NCI-H1436 (cell line): ENCODE measurements around the gene WASL.
"Not testable (repeated sequence)": the region's sequence is repeated elsewhere in the genome, so short reads cannot be mapped to it uniquely, and the experiment has no call there.

Experiments
- DNase-seq: peaks from one replicate; lab custom pipeline; 2025; lab: John Stamatoyannopoulos, UW

The WASL gene

GRCh38 chr7:123732413-123733091 is 16.3 kb downstream of the WASL start:
- no peak for DNase-seq

GRCh38 chr7:123729218-123729578 is 19.6 kb downstream of the WASL start:
- no peak for DNase-seq

GRCh38 chr7:123727071-123727837 is 21.5 kb downstream of the WASL start:
- DNase-seq: no peak

- no peak for DNase-seq
These were observed 23.1 kb downstream of the WASL start for GRCh38 chr7:123725586-123726171.

GRCh38 chr7:123724817-123725253 is 24.0 kb downstream of the WASL start:
- DNase-seq: no peak

GRCh38 chr7:123723913-123724312 is 24.9 kb downstream of the WASL start:
- no peak for DNase-seq

- DNase-seq: not testable (repeated sequence)
These were observed 28.3 kb downstream of the WASL start for GRCh38 chr7:123720527-123720926.

- DNase-seq: no peak
These were observed 29.5 kb downstream of the WASL start for GRCh38 chr7:123719197-123719721.

- no peak for DNase-seq
These were observed 30.0 kb downstream of the WASL start for GRCh38 chr7:123718773-123719172.

- no peak for DNase-seq
These were observed 31.1 kb downstream of the WASL start for GRCh38 chr7:123717689-123718088.

- no peak for DNase-seq
These were observed 31.9 kb downstream of the WASL start for GRCh38 chr7:123716877-123717276.

- DNase-seq: no peak
These were observed 33.0 kb downstream of the WASL start for GRCh38 chr7:123715799-123716198.

GRCh38 chr7:123715198-123715597 is 33.6 kb downstream of the WASL start:
- no peak for DNase-seq

GRCh38 chr7:123714296-123715080 is 34.3 kb downstream of the WASL start:
- DNase-seq: no peak

GRCh38 chr7:123712619-123713018 is 36.2 kb downstream of the WASL start:
- DNase-seq: no peak

- DNase-seq: no peak
These were observed 36.9 kb downstream of the WASL start for GRCh38 chr7:123711832-123712293.

GRCh38 chr7:123710683-123711082 is 38.1 kb downstream of the WASL start:
- DNase-seq: no peak

- DNase-seq: no peak
These were observed 39.3 kb downstream of the WASL start for GRCh38 chr7:123709525-123709924.

GRCh38 chr7:123705211-123705901 is 43.4 kb downstream of the WASL start:
- DNase-seq: no peak

GRCh38 chr7:123695944-123696677 is 52.7 kb downstream of the WASL start:
- DNase-seq: no peak

- no peak for DNase-seq
These were observed 56.3 kb downstream of the WASL start for GRCh38 chr7:123692471-123692877.
